ENCODE measurements around the gene TMEM255B.

The TMEM255B gene

DNA sequence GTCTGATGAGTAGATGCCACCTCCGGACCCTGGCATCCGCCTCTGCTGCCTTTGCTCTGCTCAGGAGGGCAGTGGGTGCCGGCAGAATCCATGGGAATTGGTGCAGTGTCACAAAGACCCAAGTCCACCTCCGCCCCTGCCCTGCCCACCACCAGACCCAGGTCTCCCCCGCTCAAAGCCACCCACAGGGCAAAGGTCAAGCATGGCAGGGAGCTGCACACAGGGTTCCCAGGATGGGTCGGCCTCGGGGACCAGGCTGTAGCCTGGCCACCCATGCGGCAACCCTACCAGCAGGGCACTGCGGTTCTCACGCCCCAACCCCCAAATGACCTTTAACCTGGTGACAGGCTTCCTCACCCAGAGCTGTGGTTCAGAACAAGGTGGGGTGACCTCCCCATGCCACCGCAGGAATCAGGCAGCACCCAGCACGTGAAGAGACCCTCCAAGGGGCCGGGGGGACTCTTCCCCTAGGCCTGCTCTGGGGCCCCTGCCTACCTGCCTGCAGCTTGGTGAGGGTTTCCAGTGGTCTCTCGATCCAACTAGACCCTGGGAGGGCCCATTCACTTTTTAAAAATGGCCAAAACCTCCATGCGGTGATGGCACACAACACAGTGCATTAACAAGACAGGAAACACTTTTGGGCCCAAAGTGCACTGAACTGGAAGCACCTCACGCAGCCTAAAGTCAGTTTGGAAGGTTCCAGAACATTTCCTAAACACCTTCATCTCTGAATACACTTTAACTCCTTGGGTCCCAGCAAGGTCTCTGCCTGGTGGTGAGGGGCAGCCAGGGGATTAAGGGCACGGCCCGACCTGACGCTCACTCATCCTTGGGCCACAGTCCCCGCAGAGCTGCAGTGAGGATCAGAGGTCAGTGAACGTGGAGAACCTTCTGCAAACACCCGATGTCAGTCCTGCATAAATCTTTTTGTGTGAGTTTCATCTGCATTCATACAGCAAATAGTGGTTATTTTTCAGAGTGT lies 93.8 kb downstream of the TMEM255B start:
- no peak for DNase-seq

DNA sequence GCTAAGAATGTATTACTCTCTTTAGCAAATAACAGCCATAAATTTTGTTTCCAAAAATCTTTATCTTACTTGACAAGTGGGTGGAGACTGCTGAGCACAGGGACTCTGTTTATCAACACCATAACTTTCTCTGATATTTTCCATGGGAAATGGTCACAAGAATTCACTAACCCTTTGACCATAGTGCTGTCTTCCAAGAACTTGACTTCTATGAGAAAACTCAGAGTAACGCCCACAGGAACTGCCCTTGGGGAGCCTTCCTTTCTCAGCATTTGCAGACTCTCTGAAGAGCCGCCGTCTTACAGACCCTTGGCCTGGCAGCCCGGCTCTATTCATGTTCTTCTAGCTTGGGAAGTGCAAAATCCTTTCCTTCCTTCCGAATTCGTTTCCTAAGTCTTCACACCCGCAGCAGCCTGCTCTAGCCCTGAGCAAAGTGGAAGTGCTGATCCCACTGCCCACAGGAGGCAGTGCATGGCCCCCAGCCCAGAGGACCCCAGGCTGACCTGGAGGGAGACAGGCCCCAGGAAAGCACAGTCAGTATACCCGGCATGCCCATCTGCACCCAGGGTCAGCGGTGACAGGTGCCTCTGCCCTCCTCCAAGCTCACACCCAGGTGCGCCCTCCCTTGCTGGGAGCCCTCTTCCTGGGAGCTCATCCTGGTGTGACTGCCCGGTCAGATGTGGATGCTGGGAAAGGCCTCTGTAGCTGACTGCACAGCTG lies 94.7 kb downstream of the TMEM255B start:
- no peak for DNase-seq

DNA sequence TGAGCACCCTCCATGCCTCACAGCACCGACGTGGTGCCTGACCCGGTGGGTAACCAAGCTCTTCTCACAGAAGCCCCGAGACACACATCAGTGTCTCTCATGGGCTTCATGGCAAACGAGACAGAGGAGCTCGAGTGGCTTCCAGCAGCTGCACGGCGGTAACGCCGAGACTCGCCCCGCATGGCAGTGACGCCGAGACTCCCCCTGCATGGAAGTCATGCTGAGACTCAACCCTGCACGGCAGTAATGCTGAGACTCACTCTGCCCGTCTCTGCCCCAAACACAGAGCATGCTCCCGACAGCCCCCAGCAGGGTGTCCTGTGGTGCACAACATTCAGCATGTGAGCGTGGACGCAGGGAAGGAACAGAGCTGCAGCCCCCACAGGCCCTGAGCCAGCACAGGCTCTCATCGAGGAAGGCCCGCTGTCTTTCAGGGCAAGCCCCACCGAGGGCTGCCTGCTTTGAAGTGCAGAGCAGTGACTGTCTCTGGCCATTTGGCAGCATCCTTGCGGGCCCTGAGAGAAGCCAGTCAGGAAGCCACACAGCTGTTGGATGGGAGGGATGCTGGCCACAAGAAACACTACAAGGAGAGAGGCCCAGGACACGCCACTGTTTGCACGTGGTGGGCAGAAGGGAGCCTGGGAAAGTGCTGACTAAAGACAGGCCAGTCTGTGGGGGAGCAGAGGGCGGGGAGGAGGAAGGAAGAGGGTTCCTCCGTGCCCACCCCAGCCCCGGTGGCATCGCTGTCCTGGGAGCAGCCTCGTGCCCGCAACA lies 95.4 kb downstream of the TMEM255B start:
- no peak for DNase-seq

GRCh38 chr13:113855012-113855921 lies 96.2 kb downstream of the TMEM255B start:
- no peak for DNase-seq

GRCh38 chr13:113855931-113856715 lies 97.1 kb downstream of the TMEM255B start:
- no peak for DNase-seq

- no peak for DNase-seq
These were observed 97.7 kb downstream of the TMEM255B start for GRCh38 chr13:113856716-113857065.

- no peak for DNase-seq
These were observed 98.6 kb downstream of the TMEM255B start for GRCh38 chr13:113857531-113858195.

- DNase-seq = no peak
These were observed 100.5 kb downstream of the TMEM255B start for GRCh38 chr13:113859311-113860050.

GRCh38 chr13:113860051-113860664 lies 101.1 kb downstream of the TMEM255B start:
- DNase-seq = peak; percentile 50

DNA sequence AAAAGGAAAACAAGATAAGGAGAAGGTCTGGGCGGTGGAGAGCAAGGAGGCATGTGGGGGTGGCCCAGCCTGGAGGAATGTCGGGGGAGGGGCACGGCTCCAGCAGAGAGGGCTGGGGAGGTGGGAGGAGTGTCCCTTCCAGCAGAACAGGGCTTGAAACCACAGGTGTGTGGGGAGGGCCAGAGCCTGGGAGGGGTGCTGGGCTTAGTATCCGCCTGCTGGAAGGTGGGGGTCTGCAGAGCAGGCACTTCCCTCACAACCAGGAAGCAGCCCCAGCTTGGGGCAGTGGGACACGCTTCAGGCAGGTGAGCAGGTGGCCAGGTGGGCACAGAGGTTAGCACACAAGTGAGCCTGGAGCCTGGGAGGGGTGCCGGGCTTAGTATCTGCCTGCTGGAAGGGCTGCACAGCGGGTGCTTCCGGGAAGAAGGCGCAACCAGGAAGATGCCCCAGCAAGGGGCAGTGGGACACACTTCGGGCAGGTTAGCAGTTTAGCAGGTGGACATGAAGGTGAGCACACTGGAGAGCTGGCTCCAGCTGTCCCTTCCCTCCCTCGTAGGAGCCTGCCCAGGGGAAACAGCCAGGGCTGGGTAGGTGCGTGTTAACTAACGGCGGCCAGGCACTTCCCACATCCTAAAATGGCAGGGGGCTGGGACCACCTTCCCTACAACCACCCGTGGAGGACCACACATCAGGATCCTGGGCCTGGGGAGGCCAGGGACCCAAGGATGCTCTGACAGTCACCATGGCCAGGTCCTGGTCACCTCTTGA lies 101.8 kb downstream of the TMEM255B start:
- peak; percentile 59 for DNase-seq

GRCh38 chr13:113861433-113862030 lies 102.5 kb downstream of the TMEM255B start:
- no peak for DNase-seq

DNA sequence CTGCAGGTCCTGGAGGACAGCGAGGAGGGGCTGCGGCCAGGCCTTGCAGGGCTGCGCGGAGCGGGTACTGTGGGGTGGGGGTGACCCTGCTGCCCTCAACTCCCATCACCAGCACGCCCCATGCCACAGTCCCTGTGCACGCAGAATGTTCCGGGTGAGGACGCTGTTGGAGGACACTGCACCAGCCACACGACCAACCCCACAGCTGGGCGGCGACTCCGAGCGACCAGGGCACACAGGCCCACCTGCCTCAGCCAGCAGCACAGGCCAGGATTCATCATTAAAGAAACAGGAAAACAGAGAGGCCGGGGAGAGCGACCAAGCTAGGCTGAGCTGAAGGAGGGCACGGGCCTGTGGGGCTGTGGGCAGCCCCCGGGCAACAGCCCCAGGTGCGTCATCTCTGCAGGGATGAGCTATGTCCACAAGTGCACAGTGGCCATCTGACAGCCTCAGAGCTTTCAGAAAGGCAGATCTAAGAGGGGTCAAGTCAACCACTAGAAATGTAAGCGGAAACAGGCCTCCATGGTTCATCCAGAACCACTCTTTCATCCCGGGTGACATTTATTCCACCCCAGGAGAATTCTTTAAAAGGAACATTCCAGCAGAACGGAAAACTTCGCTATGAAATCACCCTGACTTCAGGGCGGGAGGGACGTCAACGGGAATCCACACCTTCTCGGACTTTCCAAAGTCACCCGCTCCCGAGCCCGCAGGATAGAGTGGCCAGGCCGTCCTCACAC lies 103.3 kb downstream of the TMEM255B start:
- DNase-seq = no peak

- peak; percentile 52 for DNase-seq
These were observed 104.0 kb downstream of the TMEM255B start for GRCh38 chr13:113862931-113863523.

DNA sequence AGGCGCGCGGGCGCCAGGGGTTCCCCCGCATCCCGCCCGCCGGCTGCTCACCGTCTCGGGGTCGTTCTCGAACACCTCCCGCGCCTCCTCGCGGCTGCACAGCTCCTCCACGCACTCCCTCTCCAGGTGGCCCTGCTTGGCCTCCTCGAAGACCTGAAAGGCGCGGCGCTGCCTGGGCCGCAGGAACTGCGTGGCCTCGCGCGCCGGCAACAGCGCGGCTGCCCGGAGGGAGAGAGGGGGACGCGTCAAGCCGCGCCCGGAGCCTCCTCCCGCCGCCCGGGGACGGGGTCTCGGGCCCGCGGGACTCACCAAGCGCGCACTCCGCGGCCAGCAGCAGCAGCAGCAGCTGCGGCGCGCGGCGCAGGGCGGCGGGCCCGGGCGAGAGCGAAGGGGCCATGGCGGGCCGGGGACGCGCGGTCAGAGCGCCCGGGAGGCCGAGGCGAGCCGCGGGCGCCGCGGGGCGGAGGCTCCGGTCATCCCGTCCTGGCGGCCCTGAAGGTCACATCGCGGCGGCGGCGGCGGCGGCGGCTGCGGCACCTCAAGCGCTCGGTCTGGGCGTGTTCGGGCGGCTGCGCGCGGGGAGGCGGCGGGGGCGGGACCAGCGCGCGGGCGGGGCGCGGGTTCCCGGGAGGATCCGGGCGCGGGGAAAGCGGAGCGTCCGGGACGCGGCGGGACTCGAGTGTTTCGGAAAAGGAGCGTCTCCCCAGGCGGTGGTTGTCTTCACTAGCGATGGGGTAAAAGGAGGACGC lies 104.7 kb downstream of the TMEM255B start, which contains the start of gene GAS6:
Gene GAS6, minus strand, starts transcription at position 553 of the 749 bp plus-strand sequence. Its CDS starts 156 bp downstream, at position 397.
- peak; percentile 60 for DNase-seq

DNA sequence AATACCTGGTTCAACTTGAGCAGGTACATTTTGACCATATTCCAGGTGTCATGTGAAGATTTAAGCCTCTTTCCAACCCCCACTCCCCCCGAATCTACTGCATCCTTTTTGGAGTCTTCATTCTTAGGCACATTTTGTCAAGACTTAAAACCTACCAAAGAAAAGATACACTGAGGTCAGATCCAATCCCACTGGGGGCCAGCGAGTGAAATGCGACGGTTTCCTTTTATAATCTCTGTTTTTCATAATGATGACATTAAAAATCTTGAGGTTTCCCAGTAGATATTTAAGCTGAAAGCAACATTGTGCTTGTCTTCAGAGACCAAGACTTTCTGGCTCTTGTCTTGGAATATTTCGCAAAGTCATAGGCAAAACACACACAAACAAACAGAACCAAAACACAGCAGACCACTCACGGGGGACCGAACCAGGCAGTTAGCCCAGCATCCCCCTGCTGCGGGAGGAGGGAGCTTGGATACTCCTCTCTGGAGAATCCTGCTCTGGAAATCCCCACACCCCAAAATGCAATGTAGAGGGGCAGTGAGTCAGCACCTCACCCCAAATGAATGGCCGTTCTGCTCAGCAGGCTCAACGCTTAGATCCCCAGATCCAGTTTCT lies 105.4 kb downstream of the TMEM255B start:
- no peak for DNase-seq

DNA sequence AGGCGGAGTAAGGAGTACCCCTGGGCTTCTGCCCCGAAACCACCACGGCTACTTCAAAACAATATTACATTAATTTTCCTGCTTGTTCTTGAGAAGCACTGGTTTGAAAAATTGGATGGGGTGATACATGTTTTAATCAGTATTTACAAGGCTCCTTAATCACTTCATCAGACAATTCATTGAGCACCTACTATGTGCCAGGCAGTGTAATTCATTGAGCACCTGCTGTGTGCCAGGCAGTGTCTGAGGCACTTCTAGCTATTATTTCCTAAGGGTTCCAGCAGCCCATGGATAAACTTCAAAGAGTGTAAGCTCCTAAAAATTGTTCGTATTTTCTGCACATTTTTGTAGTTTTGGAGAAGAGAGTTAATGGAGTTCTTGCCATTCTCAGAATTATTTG lies 106.4 kb downstream of the TMEM255B start:
- no peak for DNase-seq
